GM12865 (cell line): ENCODE data around the gene CHEK1.

Source experiments
- DNase-seq: peaks from one replicate; pipeline ENCODE4 v3.0.0; 2010; ENCODE audit warnings: low read depth
- H3K4me3 ChIP-seq: 2 replicates; pipeline ENCODE4 v1.5.1; 2011; ENCODE audit warnings: mild to moderate bottlenecking, low read depth, low read length, control low read depth
- TF ChIP-seq, protein P1 (sequence below): IDR thresholded peaks from 2 replicates; pipeline ENCODE4 v1.5.1; 2011; ENCODE audit warnings: low read length, control low read depth, low read depth, inconsistent platforms; ENCODE audit not compliant: insufficient read depth; ENCODE audit errors: missing control alignments

CHEK1 gene

DNA sequence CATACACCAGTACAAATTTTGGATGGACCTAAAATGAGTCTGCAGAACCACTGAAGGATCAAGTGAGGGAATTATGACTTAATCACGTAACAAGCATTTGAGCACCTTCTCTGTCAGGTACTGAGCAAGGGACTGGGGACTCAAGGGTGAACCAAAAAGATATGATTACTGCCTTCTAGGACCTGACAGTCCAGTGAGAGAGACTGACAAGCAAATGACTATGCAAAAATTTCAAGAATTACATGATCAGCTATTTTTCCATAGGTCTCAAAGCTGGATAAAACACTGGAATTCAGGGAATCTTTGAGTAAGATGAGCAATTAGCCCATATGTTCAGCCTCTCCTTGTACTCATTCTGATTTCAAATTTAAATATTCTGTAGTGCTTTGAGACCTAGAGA, 37.5 kb upstream of the CHEK1 start:
- DNase-seq = no peak
- H3K4me3 ChIP-seq = no peak overlapping the region
- TF ChIP-seq, protein P1, sequence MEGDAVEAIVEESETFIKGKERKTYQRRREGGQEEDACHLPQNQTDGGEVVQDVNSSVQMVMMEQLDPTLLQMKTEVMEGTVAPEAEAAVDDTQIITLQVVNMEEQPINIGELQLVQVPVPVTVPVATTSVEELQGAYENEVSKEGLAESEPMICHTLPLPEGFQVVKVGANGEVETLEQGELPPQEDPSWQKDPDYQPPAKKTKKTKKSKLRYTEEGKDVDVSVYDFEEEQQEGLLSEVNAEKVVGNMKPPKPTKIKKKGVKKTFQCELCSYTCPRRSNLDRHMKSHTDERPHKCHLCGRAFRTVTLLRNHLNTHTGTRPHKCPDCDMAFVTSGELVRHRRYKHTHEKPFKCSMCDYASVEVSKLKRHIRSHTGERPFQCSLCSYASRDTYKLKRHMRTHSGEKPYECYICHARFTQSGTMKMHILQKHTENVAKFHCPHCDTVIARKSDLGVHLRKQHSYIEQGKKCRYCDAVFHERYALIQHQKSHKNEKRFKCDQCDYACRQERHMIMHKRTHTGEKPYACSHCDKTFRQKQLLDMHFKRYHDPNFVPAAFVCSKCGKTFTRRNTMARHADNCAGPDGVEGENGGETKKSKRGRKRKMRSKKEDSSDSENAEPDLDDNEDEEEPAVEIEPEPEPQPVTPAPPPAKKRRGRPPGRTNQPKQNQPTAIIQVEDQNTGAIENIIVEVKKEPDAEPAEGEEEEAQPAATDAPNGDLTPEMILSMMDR = no peak

DNA sequence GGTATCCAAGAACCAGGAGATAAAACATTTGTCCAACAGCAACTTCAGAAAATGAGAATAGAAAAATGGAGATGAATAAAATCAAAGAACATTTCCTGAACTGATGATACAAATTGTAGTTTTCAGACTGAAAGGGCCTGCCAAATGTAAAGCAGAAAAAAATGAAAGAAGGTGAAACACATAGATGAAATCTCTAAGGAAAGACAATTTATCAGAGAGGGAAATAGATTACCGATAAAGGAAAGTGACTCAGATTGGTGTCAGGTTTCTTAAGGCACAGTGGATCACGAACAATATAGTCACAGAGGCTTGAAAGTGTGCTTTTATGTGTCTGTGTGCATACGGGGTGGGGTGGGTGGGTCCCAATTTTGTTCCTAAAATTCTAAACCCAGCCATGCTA, 36.5 kb upstream of the CHEK1 start:
- TF ChIP-seq, protein P1 = no peak
- H3K4me3 ChIP-seq = no peak overlapping the region
- DNase-seq = no peak

DNA sequence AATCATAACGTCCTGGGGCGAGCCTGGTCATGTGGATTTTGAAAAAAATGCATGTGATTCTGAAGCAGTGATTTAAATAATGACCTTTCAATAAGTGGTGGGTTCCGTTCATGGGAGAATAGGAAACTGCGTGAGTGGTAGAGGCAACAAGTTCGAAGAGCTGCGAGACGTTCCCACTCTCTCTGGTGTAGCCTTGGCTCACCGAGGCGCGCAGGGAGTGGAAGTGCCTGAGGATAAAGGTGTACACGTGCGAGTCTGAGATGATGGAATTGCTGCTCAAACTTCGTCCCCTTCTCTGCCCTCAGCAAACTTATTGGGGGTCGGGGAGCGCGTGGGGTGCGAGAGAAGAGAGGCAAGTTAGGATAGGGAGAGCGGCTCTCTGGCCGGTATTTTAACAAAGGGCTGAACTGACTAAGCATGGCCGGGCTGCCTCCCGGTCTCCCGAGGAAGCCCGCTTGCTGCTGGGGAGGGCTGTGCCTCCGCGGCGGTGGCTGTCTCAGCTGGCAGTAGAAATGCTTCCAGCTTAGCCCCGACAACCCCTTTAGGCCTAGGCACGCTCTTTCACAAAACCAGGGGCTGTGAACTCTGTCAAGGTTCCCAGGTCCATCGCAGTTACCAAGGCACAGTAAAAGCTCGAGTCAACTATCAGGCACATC, 33.2 kb upstream of the CHEK1 start:
- TF ChIP-seq, protein P1 = no peak
- DNase-seq = peak; percentile 57
- peak overlapping the region; percentile 99 for H3K4me3 ChIP-seq

DNA sequence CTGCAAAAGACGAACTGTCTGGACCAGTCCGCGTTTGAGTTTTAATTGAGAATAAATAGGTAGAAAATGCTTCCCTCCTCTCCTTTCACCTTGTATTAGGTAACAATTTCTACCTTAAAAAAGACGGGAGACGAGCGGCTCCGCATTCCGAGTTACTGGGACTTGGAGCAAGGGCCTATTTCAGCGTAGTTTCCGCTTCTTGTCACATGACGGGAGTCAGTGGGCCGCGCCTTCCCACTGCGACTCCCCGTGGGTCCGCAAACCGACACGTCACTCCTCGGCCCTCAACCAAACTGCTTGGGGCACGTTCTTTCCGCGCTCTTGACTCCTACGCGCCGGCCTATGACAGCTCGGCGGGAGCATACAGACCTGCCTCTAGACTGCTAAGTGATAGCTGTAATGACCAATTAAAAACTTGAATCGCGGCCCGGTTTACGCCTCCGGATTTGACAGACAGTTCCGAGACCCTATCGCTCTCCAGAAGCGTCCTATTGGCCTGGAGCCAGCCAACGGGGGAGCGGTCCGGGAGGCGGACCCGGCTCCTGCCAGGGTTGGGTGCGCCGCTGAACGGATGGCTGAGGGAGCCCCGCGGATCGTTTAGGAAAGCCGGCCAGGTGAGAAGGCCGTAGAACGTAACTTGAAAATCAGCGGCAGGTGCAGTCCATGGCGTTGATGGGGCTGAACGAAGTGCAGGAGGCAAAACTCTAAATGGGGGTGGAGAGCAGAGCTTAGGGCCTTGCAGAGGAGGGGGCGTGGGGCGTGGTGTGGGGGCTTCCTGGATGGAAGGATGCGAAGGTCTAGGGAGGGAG, 32.5 kb upstream of the CHEK1 start, which contains the start of gene STT3A:
STT3A (plus strand) TSS at position 548 of the 809 bp plus-strand sequence. CDS start 3,064 bp downstream, outside the sequence.
- H3K4me3 ChIP-seq = peak within 1 kb of the TSS; percentile 99
- peak; percentile 100 for DNase-seq
- TF ChIP-seq, protein P1 = no peak

DNA sequence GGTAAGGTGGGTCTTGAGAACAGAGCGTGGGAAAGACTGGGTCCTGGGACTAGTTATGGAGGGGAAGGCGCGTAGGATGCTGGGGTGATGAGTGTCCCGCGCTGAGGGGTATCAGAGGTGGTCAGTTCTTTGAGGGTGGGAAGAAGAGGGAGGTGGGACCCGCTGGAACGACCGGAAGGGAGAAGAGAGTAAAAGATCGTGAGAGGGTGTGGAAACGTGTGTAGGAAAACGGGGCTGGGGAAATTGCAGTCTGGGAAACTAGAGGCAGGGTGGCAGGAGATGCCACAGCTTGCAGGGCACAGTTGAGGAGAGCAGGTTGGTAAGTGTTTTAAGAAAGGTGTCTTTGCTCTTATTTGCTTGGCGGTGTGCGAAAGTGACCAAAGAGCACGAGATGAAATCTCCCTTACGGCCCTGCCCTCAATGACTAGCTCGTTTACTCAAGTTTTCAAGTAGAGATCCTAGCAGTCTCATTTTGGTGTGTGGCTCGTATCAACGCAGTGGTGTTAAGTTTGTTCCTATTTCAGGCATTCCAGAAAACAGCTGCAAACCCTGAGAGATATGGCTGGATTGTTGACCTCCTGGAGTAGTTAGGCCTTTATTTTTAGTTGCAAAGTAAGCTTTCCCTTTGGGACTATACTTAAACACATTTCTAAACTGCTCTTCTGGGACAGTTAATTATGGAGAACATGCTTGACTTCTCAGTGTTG, 31.7 kb upstream of the CHEK1 start:
- TF ChIP-seq, protein P1 = no peak
- peak; percentile 38 for DNase-seq
- peak overlapping the region; percentile 87 for H3K4me3 ChIP-seq

DNA sequence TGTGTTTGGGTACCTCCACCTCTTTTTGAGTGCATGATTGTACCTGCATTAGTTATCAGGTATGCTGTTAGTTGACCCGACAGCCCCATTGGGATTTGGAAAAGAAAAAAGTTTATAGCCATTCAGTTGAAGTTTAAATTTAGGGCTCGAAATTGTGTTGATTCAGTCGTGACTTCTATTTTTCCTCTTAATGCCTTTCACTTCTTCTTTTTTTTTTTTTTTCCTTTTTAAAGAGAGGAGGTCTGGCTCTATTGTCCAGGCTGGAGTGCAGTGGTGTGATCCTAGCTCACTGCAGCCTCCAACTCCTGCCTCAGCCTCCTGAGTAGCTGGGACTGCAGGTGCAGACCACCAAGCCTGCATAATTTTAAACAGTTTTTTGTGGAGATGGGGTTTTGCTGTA, 30.0 kb upstream of the CHEK1 start:
- no peak overlapping the region for H3K4me3 ChIP-seq
- DNase-seq = no peak
- TF ChIP-seq, protein P1 = no peak
